Measurements from ENCODE around the gene SYN1.
"Not testable (repeated sequence)": the region's sequence is repeated elsewhere in the genome, so short reads cannot be mapped to it uniquely, and the experiment has no call there.

The SYN1 gene

DNA sequence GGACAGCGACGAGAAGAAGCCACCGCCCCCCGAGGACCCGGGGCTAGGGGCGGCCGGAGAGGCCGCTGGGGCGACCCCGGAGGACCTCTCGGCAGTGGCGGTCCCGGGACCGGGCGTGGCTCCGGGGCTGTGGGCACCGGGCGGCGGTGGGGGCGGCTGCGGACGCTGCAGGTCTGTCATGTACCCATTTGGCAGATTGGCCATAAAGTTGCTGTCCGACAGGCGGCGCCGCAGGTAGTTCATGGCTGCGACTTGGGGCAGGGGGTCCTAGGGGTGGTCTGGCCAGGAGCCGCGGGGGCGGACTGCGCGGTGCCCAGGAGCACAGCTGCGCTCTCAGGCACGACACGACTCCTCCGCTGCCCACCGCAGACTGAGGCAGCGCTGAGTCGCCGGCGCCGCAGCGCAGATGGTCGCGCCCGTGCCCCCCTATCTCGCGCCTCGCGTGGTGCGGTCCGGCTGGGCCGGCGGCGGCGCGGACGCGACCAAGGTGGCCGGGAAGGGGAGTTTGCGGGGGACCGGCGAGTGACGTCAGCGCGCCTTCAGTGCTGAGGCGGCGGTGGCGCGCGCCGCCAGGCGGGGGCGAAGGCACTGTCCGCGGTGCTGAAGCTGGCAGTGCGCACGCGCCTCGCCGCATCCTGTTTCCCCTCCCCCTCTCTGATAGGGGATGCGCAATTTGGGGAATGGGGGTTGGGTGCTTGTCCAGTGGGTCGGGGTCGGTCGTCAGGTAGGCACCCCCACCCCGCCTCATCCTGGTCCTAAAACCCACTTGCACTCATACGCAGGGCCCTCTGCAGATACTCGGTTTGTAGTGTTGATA lies at the start of gene SYN1:
TSS of gene SYN1 (minus strand) at position 372 of the 817 bp plus-strand sequence. CDS start at position 243, 129 bp downstream.
- DNase-seq (ENCODE audit: insufficient read length, low spot score) (peak; percentile 81), FAIRE-seq (peak; percentile 31)

- DNase-seq (ENCODE audit: insufficient read length, low spot score); FAIRE-seq: not testable (repeated sequence)
Observed at GRCh38 chrX:47665797-47666196, 46.1 kb upstream of the SYN1 start.

DNA sequence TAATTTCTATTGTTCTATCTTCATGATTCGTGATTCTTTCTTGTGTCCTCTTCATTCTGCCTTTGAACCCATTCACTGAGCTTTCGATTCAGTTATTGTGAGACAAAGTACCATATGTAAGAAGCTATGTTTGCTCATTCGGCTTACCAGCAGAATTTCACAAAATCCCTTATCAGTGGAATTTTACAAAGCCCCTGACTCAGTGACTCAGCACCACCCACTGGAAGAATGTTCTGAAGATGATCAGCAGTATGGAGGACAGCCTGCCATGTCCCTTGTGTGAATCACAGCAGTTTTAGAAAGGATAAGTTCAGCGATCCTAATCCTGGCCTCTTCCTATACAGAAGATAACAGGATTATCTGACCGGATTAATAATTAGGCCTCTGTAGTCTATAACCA lies 45.1 kb upstream of the SYN1 start:
- DNase-seq (ENCODE audit: insufficient read length, low spot score) (no peak), FAIRE-seq (no peak)

DNA sequence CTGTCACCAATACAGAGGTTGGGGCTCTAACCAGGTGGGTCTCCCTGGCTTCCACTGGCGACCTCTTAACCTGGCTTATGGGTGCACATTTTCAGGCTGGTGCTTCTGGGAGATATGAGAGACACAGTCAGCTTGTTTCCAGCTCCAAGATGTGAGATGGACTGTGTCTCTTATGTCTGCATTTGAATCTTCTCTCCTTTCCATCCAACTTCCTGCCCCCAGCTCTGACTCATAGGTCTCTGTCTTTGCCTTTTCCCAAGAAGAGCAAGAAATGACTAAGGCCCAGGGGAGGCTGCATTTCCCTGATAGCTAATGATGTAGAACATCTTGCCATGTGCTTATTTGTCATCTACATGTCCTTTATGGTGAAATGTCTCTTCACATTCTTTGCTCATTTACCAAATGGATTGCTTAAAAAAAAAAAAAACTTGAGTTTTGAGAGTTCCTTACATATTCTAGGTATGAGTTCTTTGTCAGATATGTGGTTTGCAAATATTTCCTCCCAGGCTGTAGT lies 42.5 kb upstream of the SYN1 start:
- FAIRE-seq, result no peak

GRCh38 chrX:47661539-47661938 lies 41.9 kb upstream of the SYN1 start:
- DNase-seq (ENCODE audit: insufficient read length, low spot score) (no peak), FAIRE-seq (no peak)

More for the DNA sequence above, 42.5 kb upstream of the SYN1 start:
- no peak for DNase-seq (ENCODE audit: insufficient read length, low spot score)

DNA sequence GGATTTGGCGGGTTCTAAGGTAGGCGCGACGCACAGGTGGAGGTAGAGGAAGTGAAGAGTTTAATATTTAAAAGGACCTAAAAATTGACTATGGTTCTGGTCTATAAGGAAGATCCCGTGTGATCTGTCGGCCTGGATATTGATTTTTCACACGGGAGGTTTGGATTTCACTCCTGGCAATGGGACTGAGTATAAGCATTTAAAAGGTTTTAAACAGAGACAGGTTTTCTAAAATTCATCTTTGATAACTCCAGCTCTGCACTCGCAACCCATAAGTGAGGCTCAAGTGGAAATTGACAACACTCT lies 39.7 kb upstream of the SYN1 start:
- DNase-seq (ENCODE audit: insufficient read length, low spot score) (no peak), FAIRE-seq (no peak)

- DNase-seq (ENCODE audit: insufficient read length, low spot score) (peak; percentile 60), FAIRE-seq (peak; percentile 98)
Observed at GRCh38 chrX:47658684-47659420, 39.2 kb upstream of the SYN1 start, which contains the start of gene UXT. Gene UXT (minus strand): TSS chrX:47659180. CDS start chrX:47658927, 253 bp downstream.

- FAIRE-seq, result no peak
Observed at GRCh38 chrX:47658301-47658683, 38.6 kb upstream of the SYN1 start.

GRCh38 chrX:47651043-47651905 lies 31.6 kb upstream of the SYN1 start:
- FAIRE-seq (peak; percentile 47), DNase-seq (ENCODE audit: insufficient read length, low spot score) (no peak)

More at GRCh38 chrX:47658301-47658683, 38.6 kb upstream of the SYN1 start:
- no peak for DNase-seq (ENCODE audit: insufficient read length, low spot score)

GRCh38 chrX:47650164-47651042 lies 30.7 kb upstream of the SYN1 start, which contains the start of gene ELK1:
Gene ELK1 (minus strand): TSS chrX:47650563. CDS start chrX:47641441, 9,122 bp downstream.
- DNase-seq (ENCODE audit: insufficient read length, low spot score), result peak; percentile 50
- FAIRE-seq, result peak; percentile 100

DNA sequence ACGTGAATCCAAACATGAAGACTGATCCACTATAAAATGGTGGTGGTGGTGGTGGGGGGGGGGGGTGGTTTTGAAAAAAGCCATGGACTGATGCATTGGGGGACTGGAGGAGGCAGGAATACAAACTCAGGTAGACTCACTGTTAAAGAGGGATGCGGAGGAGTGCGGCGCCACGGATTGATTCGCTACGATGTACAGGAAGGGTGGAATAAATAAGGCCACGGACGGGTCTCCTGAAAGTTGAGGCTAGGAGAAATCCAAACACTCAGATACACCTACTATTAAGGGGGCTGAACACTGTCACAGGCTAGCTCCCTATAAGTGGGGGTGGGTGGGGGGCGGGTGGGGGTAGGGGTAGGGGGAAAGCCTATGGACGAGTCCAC lies 30.1 kb upstream of the SYN1 start:
- DNase-seq (ENCODE audit: insufficient read length, low spot score) (no peak), FAIRE-seq (no peak)

DNA sequence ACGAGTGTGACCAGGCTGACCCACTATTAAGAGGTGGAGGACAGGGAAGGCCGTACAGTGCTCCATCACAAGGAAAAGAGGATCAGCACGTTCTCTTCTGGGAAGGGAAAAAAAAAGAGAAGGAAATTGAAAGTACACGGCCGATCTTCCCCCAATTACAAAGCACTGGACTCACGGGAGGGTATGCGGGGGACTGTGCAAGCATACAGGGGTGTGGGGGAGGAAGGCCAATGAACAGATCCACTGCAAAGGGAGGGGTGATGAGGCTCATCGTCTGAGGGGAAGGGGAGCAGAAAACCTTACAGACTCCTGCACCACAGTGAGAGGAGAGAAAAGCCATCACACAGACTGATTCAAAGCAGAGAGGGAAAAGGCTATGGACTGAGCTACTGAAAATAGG lies 29.6 kb upstream of the SYN1 start:
- no peak for FAIRE-seq
- DNase-seq (ENCODE audit: insufficient read length, low spot score), result no peak

DNA sequence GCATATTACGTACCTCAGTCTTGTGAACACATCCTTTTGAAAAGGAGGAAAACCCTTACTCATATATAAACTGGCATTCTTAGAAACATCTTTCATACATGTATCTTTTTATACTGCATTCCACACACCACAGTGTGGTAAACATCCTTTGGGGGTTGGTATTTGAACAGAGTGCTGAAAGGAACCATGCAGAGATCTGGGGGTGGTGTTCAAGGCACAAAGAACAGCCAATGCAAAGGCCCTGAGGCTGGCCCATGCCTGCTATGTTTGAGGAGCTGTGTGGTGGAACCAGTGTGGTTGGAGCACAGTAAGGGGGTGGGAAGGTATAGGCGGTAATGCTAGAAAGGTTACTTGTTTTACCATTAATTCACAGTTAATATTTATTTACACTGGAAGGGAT lies 28.7 kb upstream of the SYN1 start:
- FAIRE-seq (peak; percentile 89), DNase-seq (ENCODE audit: insufficient read length, low spot score) (no peak)

GRCh38 chrX:47646636-47647035 lies 27.0 kb upstream of the SYN1 start:
- no peak for FAIRE-seq

DNA sequence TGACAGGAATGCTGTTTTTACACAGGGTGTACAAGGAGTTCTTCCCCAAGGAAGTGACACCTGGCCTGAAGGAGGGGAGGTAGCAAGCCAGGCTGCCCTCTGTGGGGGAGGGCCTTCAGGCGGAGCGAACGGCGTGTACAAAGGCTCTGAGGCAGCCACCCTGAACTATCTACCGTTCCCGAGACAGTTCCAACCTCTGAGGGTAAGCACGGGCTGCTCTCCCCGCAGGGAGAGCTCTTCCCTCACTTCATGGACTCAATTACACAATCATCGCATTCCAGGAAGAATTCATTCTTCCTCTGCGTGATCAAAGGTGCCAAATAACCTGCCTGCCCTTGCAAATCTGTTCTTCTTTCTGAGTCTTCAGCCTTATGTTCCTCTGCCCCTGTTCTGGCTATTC lies 25.9 kb upstream of the SYN1 start:
- FAIRE-seq, result no peak

More at GRCh38 chrX:47646636-47647035, 27.0 kb upstream of the SYN1 start:
- DNase-seq (ENCODE audit: insufficient read length, low spot score), result no peak

GRCh38 chrX:47644557-47645091 lies 25.0 kb upstream of the SYN1 start:
- no peak for FAIRE-seq
- no peak for DNase-seq (ENCODE audit: insufficient read length, low spot score)

More for the DNA sequence above, 25.9 kb upstream of the SYN1 start:
- no peak for DNase-seq (ENCODE audit: insufficient read length, low spot score)

- no peak for DNase-seq (ENCODE audit: insufficient read length, low spot score)
Observed at GRCh38 chrX:47643926-47644325, 24.3 kb upstream of the SYN1 start.

GRCh38 chrX:47638816-47639215 lies 19.2 kb upstream of the SYN1 start:
- FAIRE-seq (no peak), DNase-seq (ENCODE audit: insufficient read length, low spot score) (no peak)

More at GRCh38 chrX:47643926-47644325, 24.3 kb upstream of the SYN1 start:
- FAIRE-seq, result peak; percentile 75

- peak; percentile 89 for FAIRE-seq
- peak; percentile 44 for DNase-seq (ENCODE audit: insufficient read length, low spot score)
Observed at GRCh38 chrX:47637546-47638195, 18.0 kb upstream of the SYN1 start.
